Neuronal stem cell (in vitro differentiated cells): ENCODE data around the gene KCNRG.
A peak's percentile ranks its signal among the peaks of the same experiment; 100 is the strongest.

Source experiments
- DNase-seq: peaks from one replicate; pipeline ENCODE4 v3.0.0-alpha.2; 2013; ENCODE audit warnings: low spot score
- H2AFZ ChIP-seq: one replicate; pipeline ENCODE4 v1.6.1; 2013; ENCODE audit warnings: mild to moderate bottlenecking, low read length, inconsistent platforms
- H2AK5ac ChIP-seq: 2 replicates; pipeline ENCODE4 v1.6.1; 2013; ENCODE audit warnings: low read depth, mild to moderate bottlenecking, inconsistent platforms, low read length, moderate library complexity, mixed read lengths
- H2BK120ac ChIP-seq: 2 replicates; pipeline ENCODE4 v1.6.1; 2013; ENCODE audit warnings: low read depth, mild to moderate bottlenecking, inconsistent platforms, low read length, moderate library complexity, mixed read lengths
- H2BK12ac ChIP-seq: one replicate; pipeline ENCODE4 v1.6.1; 2013; ENCODE audit warnings: low read length, inconsistent platforms
- H2BK15ac ChIP-seq: 2 replicates; pipeline ENCODE4 v1.6.1; 2013; ENCODE audit warnings: mild to moderate bottlenecking, low read length, inconsistent platforms, mixed read lengths
- H2BK5ac ChIP-seq: one replicate; pipeline ENCODE4 v1.6.1; 2013; ENCODE audit warnings: inconsistent platforms, mild to moderate bottlenecking, low read length, moderate library complexity
- H3K14ac ChIP-seq: one replicate; pipeline ENCODE4 v1.6.1; 2013; ENCODE audit warnings: low read length, inconsistent platforms
- H3K18ac ChIP-seq: 2 replicates; pipeline ENCODE4 v1.6.1; 2013; ENCODE audit warnings: low read length, inconsistent platforms
- H3K23ac ChIP-seq: 2 replicates; pipeline ENCODE4 v1.6.1; 2013; ENCODE audit warnings: low read depth, mild to moderate bottlenecking, mixed read lengths, low read length, inconsistent platforms; ENCODE audit not compliant: poor library complexity
- H3K27ac ChIP-seq: replicated peaks from 3 replicates; pipeline ENCODE4 v1.5.1; 2013; ENCODE audit warnings: low read length, inconsistent platforms
- H3K27me3 ChIP-seq, 3 experiments: 2 replicates each; pipeline ENCODE4 v1.6.1; 2013; ENCODE audit warnings: low read length in 3 of 3, mild to moderate bottlenecking in 2 of 3, inconsistent platforms in 1 of 3, low read depth in 1 of 3, mixed read lengths in 1 of 3, moderate library complexity in 1 of 3; ENCODE audit not compliant: control insufficient read depth in 3 of 3, insufficient read depth in 3 of 3
- H3K36me3 ChIP-seq, 2 donors: replicated peaks in 1 of 2; 2 replicates each; pipeline ENCODE4 v1.6.1; 2013; ENCODE audit warnings: low read length in 2 of 2; ENCODE audit not compliant: control insufficient read depth in 2 of 2, insufficient read depth in 2 of 2
- H3K4ac ChIP-seq: 2 replicates; pipeline ENCODE4 v1.6.1; 2013; ENCODE audit warnings: inconsistent platforms, mild to moderate bottlenecking, low read length, moderate library complexity
- H3K4me1 ChIP-seq, 2 donors: 1 replicate in 1 of 2; 2 replicates in 1 of 2; pipeline ENCODE4 v1.6.1; 2013; ENCODE audit warnings: low read length in 2 of 2, low read depth in 1 of 2; ENCODE audit not compliant: control insufficient read depth in 2 of 2, insufficient read depth in 1 of 2
- H3K4me2 ChIP-seq: one replicate; pipeline ENCODE4 v1.6.1; 2013; ENCODE audit warnings: mild to moderate bottlenecking, low read length, inconsistent platforms; ENCODE audit not compliant: insufficient read depth, poor library complexity, severe bottlenecking
- H3K4me3 ChIP-seq, 2 donors: 2 replicates each; pipeline ENCODE4 v1.5.1; 2013; ENCODE audit warnings: low read length in 2 of 2, mild to moderate bottlenecking in 2 of 2, inconsistent platforms in 1 of 2, moderate library complexity in 1 of 2
- H3K79me1 ChIP-seq: one replicate; pipeline ENCODE4 v1.6.1; 2013; ENCODE audit warnings: low read depth, mild to moderate bottlenecking, inconsistent platforms, low read length, moderate library complexity
- H3K9ac ChIP-seq: one replicate; pipeline ENCODE4 v1.6.1; 2013; ENCODE audit warnings: mild to moderate bottlenecking, low read depth, low read length, inconsistent platforms; ENCODE audit not compliant: poor library complexity
- H3K9me3 ChIP-seq, 2 donors: replicated peaks in 1 of 2; 2 replicates each; pipeline versions ENCODE3 to v1.6.1; 2013; ENCODE audit warnings: low read length in 2 of 2, mild to moderate bottlenecking in 2 of 2, inconsistent platforms in 1 of 2, low read depth in 1 of 2, mixed read lengths in 1 of 2, moderate library complexity in 1 of 2; ENCODE audit not compliant: control insufficient read depth in 2 of 2, insufficient read depth in 1 of 2
- H4K8ac ChIP-seq: one replicate; pipeline ENCODE4 v1.6.1; 2013; ENCODE audit warnings: low read depth, mild to moderate bottlenecking, inconsistent platforms, low read length, moderate library complexity
- H4K91ac ChIP-seq: one replicate; pipeline ENCODE4 v1.6.1; 2013; ENCODE audit warnings: low read length, low read depth, mild to moderate bottlenecking, inconsistent platforms; ENCODE audit not compliant: poor library complexity
- WGBS, 2 donors: extraction: QIAGEN DNeasy Blood & Tissue Kit; methylation state at CpG; one replicate each; pipeline ENCODE4 v1.1.7; 2013; ENCODE audit warnings: missing lambda C conversion rate in 2 of 2, mixed read lengths in 1 of 2; ENCODE audit not compliant: insufficient read length in 2 of 2, insufficient replicate concordance in 1 of 2; ENCODE audit errors: extremely low coverage in 2 of 2; 5-methylcytosine and 5-hydroxymethylcytosine counted together

Gene KCNRG

DNA sequence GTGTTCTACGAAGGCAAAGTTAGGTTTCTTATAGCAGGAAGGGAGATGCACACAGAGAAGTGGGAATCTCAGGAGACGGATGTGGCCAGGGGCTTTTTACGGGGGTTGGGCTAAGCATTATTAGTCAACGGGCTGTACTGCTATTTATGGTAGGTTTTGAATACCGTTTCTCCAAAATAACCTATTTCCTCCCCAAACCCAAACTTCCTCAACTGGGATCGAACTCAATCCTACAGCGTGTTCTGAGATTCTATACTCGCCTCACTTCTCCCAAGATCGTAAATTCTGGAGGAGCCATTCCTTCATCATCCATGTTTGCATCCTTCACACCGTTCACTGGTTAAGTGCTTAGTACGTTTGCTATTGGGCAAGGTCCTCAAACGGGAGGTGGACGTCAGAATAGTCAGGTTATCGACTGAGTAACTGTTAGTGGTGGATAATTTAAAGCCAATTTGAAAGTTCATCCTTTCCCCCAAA, 19.6 kb upstream of the KCNRG start:
- H2AK5ac ChIP-seq: no peak overlapping the region
- no peak overlapping the region for H2BK12ac ChIP-seq
- no peak overlapping the region for H3K23ac ChIP-seq
- H2AFZ ChIP-seq: peak overlapping the region; percentile 92
- WGBS, 2 donors: no CpG with 5 or more reads among the region's 14 CpGs
- no peak overlapping the region for H3K18ac ChIP-seq
- H3K27me3 ChIP-seq: no peaks in the 10 kb centered on the region
- H3K4me2 ChIP-seq: peak overlapping the region; percentile 83
- H3K4ac ChIP-seq: no peak overlapping the region
- H2BK5ac ChIP-seq: no peak overlapping the region
- H3K9me3 ChIP-seq: no peaks in the 10 kb centered on the region
- no peak overlapping the region for H3K9ac ChIP-seq
- H3K27ac ChIP-seq: no peak overlapping the region
- H2BK120ac ChIP-seq: no peak overlapping the region
- peak overlapping the region in 1 of 2 donors; percentile 80 for H3K4me3 ChIP-seq
- H4K8ac ChIP-seq: no peak overlapping the region
- H3K79me1 ChIP-seq: no peaks in the 10 kb centered on the region
- H2BK15ac ChIP-seq: no peak overlapping the region
- peaks cover 0 to 5% of the 10 kb centered on the region in 2 donors for H3K4me1 ChIP-seq
- no peak for DNase-seq
- H4K91ac ChIP-seq: no peak overlapping the region
- H3K14ac ChIP-seq: no peak overlapping the region
- peaks cover 5 to 37% of the 10 kb centered on the region in 2 donors for H3K36me3 ChIP-seq

DNA sequence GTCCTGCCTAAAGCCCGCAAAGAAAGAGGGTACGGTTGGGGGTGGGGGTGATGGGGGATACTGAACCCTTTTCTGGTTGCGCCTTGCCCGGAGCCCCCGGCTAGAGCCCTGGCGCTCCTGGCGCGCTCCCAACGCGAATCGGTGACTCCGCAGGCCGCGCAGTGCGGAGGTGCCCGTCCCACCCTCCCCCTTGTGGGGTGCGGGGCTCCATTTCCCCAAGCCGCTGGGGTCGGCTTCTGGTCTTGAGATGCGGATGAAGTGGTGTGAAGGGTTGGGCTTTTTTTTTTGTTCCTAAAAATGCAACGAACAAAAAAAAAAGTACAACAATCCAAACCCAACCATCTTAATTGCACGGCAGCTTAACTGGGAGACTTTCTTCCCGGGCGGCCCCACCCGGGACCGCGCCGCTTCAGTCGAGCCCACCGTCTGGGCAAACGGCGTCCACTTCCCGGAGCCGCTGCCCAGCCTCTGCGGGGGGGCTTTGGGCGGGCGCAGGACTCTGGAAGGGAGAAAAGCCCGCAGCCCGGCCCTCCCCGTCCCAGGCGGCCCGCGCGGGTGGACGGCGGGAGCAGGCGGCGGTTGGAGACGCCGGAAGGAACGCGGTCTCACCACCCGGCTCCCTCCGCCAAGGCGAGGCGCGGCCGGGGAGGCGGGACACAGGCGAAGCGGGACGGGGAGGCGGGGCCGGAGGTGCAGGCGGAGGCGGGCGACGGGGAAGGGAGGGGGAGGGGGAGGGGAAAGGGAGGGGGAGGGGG, 18.9 kb upstream of the KCNRG start:
- Histone ChIP-seq H3K4me2 (peak overlapping the region; percentile 83), H3K4me1 (peaks cover 0 to 5% of the 10 kb centered on the region in 2 donors), H3K18ac (peak overlapping the region; percentile 98), H3K27me3 (no peaks in the 10 kb centered on the region), H3K79me1 (no peaks in the 10 kb centered on the region), H3K14ac (no peak overlapping the region), H3K4me3 (peak overlapping the region; percentile 34 to 80), H3K9ac (no peak overlapping the region), H2AK5ac (peak overlapping the region; percentile 21), H3K9me3 (no peaks in the 10 kb centered on the region), H3K4ac (no peak overlapping the region), H4K91ac (no peak overlapping the region), H2BK5ac (peak overlapping the region; percentile 80), H2BK15ac (no peak overlapping the region), H3K27ac (peak overlapping the region; percentile 91), H4K8ac (no peak overlapping the region), H3K36me3 (peaks cover 5 to 38% of the 10 kb centered on the region in 2 donors), H2BK120ac (peak overlapping the region; percentile 69), H3K23ac (peak overlapping the region; percentile 52), H2AFZ (peak overlapping the region; percentile 92), H2BK12ac (no peak overlapping the region)
- peak; percentile 90 for DNase-seq
- WGBS, 2 donors: no CpG with 5 or more reads among the region's 68 CpGs

DNA sequence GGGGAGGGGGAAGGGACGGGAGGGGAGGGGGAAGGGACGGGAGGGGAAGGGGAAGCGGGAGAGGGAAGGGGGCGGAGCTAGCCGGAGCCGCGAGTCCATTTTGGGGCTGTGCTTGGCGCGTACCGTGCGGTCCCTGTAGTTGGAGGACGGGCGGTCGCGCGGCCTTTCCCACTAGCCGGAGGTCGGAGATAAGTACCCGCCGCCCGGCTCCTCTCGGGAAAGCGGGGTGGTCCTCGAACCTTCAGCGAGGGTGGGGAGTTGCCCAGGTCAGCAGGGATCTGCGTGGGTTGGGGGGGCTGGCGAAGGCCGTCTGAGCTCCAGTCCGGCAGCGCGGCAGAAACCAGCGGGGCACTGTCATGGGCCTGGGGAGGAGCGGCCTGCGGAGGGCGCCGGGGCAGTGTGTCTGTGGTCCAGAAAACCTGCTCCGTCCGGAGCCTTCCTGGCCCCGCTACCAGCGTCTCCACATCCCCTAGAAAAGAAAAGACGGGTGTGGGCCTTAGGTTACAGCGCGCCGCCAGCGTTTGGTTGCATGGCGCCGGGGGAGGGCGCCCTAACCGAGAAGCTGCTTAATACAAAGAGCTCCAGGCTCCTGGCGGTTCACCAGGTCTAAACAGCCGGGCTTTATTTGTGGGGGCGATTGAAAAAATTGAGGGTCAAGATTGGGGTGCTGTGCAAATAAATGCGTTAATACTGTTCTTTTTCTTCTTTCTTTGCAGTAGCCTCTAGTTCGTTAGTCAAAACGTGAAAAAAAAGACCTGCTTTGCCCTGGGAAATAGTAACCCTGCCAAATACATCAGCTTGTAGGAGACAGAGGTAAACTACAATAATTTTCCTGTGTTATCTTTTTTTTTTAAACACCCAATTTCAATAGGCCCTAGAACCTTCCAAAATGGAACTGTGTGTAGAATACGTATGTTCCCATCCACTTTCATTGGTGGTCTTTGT, 18.0 kb upstream of the KCNRG start, which contains the start of gene TRIM13:
TSS of gene TRIM13 (plus strand) at position 92 of the 945 bp plus-strand sequence. CDS start 14,899 bp downstream, outside the sequence.
- peak within 1 kb of the TSS; percentile 83 for H3K4me2 ChIP-seq
- DNase-seq: peak; percentile 83
- H2BK15ac ChIP-seq: peak within 1 kb of the TSS; percentile 91
- H3K14ac ChIP-seq: peak within 1 kb of the TSS; percentile 89
- peak within 1 kb of the TSS; percentile 99 for H2BK5ac ChIP-seq
- peak within 1 kb of the TSS; percentile 37 for H3K4ac ChIP-seq
- peaks cover 0 to 5% of the 10 kb centered on the region in 2 donors for H3K4me1 ChIP-seq
- peak within 1 kb of the TSS; percentile 99 for H3K27ac ChIP-seq
- peaks cover 2% of the 10 kb centered on the region for H3K79me1 ChIP-seq
- no peak within 1 kb of the TSS for H2BK12ac ChIP-seq
- peak within 1 kb of the TSS; percentile 52 for H2AK5ac ChIP-seq
- WGBS, 2 donors: no CpG with 5 or more reads among the region's 56 CpGs
- H2BK120ac ChIP-seq: peak within 1 kb of the TSS; percentile 69
- H3K27me3 ChIP-seq: no peaks in the 10 kb centered on the region
- H3K23ac ChIP-seq: peak within 1 kb of the TSS; percentile 98
- peak within 1 kb of the TSS; percentile 96 for H2AFZ ChIP-seq
- peak within 1 kb of the TSS; percentile 98 for H3K18ac ChIP-seq
- peaks cover 9 to 47% of the 10 kb centered on the region in 2 donors for H3K36me3 ChIP-seq
- no peak within 1 kb of the TSS for H4K91ac ChIP-seq
- H3K9ac ChIP-seq: peak within 1 kb of the TSS; percentile 96
- H3K4me3 ChIP-seq: peak within 1 kb of the TSS; percentile 85 to 95
- H4K8ac ChIP-seq: peak within 1 kb of the TSS; percentile 99
- H3K9me3 ChIP-seq: no peaks in the 10 kb centered on the region
